Progenitor cell of endocrine pancreas (in vitro differentiated cells): ENCODE results near the gene TEPSIN. TPM values are rescaled to one million over a fixed set of nuclear protein-coding genes. Genes with fewer than 3 reads are reported as not detected.

ENCODE experiments used
- DNase-seq: peaks from one replicate; pipeline ENCODE4 v3.0.0; 2021; ENCODE audit warnings: low spot score; ENCODE audit not compliant: unreplicated experiment
- H3K27ac Mint-ChIP-seq: 2 replicates; pipeline ENCODE4 v1.8.0; 2021; ENCODE audit warnings: mild to moderate bottlenecking, moderate library complexity, mixed read lengths
- H3K27me3 Mint-ChIP-seq: 2 replicates; pipeline ENCODE4 v1.8.0; 2021; ENCODE audit warnings: mixed read lengths
- H3K36me3 Mint-ChIP-seq: 2 replicates; pipeline ENCODE4 v1.8.0; 2022; ENCODE audit warnings: mixed read lengths; ENCODE audit not compliant: insufficient read depth
- H3K4me1 Mint-ChIP-seq: 2 replicates; pipeline ENCODE4 v1.8.0; 2021; ENCODE audit warnings: low read depth, mixed read lengths
- H3K4me3 Mint-ChIP-seq: 2 replicates; pipeline ENCODE4 v1.8.0; 2021; ENCODE audit warnings: low read depth, mild to moderate bottlenecking, moderate library complexity, mixed read lengths
- H3K9me3 Mint-ChIP-seq: 2 replicates; pipeline ENCODE4 v1.8.0; 2021; ENCODE audit warnings: low read depth, mixed read lengths
- CTCF ChIP-seq: fragments of 200-600 bp; sonication (generic); IDR thresholded peaks from one replicate; pipeline ENCODE4 v1.5.0; 2021; ENCODE audit warnings: antibody characterized with exemption, mild to moderate bottlenecking; ENCODE audit not compliant: unreplicated experiment
- total RNA-seq: library from RNA; stranded (reverse); gene quantifications from 2 replicates; pipeline ENCODE4 v1.2.1, GENCODE V29; 2021

The TEPSIN gene
- total RNA-seq, 1 donor from 2014 or later, result 63.2 TPM

GRCh38 chr17:81285179-81285878, 46.5 kb upstream of the TEPSIN start:
- H3K27ac Mint-ChIP-seq, result no peak overlapping the region
- no peaks in the 10 kb centered on the region for H3K27me3 Mint-ChIP-seq
- TF ChIP-seq CTCF, result no peak
- H3K9me3 Mint-ChIP-seq, result no peaks in the 10 kb centered on the region
- H3K4me3 Mint-ChIP-seq, result no peak overlapping the region
- no peaks in the 10 kb centered on the region for H3K4me1 Mint-ChIP-seq
- DNase-seq, result no peak
- peaks cover 7% of the 10 kb centered on the region for H3K36me3 Mint-ChIP-seq

GRCh38 chr17:81282876-81283275, 44.0 kb upstream of the TEPSIN start:
- H3K4me1 Mint-ChIP-seq, result no peaks in the 10 kb centered on the region
- H3K4me3 Mint-ChIP-seq, result no peak overlapping the region
- no peak overlapping the region for H3K27ac Mint-ChIP-seq
- H3K27me3 Mint-ChIP-seq, result no peaks in the 10 kb centered on the region
- TF ChIP-seq CTCF, result no peak
- no peaks in the 10 kb centered on the region for H3K9me3 Mint-ChIP-seq
- H3K36me3 Mint-ChIP-seq, result peaks cover 11% of the 10 kb centered on the region
- DNase-seq, result no peak

- DNase-seq, result no peak
- Mint-ChIP-seq H3K36me3 (peaks cover 8% of the 10 kb centered on the region), H3K27ac (no peak overlapping the region)
These were observed 43.3 kb upstream of the TEPSIN start for GRCh38 chr17:81282141-81282540.

GRCh38 chr17:81280571-81280970, 41.7 kb upstream of the TEPSIN start:
- Mint-ChIP-seq H3K4me1 (no peaks in the 10 kb centered on the region), H3K9me3 (no peaks in the 10 kb centered on the region), H3K36me3 (peaks cover 12% of the 10 kb centered on the region), H3K4me3 (no peak overlapping the region), H3K27ac (no peak overlapping the region), H3K27me3 (no peaks in the 10 kb centered on the region)
- DNase-seq, result no peak
- no peak for TF ChIP-seq CTCF

More at GRCh38 chr17:81282141-81282540, 43.3 kb upstream of the TEPSIN start:
- no peaks in the 10 kb centered on the region for H3K9me3 Mint-ChIP-seq
- H3K27me3 Mint-ChIP-seq, result no peaks in the 10 kb centered on the region
- TF ChIP-seq CTCF, result no peak
- no peak overlapping the region for H3K4me3 Mint-ChIP-seq
- no peaks in the 10 kb centered on the region for H3K4me1 Mint-ChIP-seq

GRCh38 chr17:81279278-81280275, 40.7 kb upstream of the TEPSIN start:
- no peak for DNase-seq
- H3K36me3 Mint-ChIP-seq, result peaks cover 12% of the 10 kb centered on the region
- no peak overlapping the region for H3K27ac Mint-ChIP-seq
- H3K9me3 Mint-ChIP-seq, result no peaks in the 10 kb centered on the region
- H3K27me3 Mint-ChIP-seq, result no peaks in the 10 kb centered on the region
- no peaks in the 10 kb centered on the region for H3K4me1 Mint-ChIP-seq
- H3K4me3 Mint-ChIP-seq, result no peak overlapping the region
- TF ChIP-seq CTCF, result no peak
